Parathyroid adenoma (tissue), 2 donors: ENCODE data around the gene KRTAP12-3.
"Not testable (repeated sequence)": the region's sequence is repeated elsewhere in the genome, so short reads cannot be mapped to it uniquely, and the experiment has no call there.

Source experiments
- H2AFZ ChIP-seq: fragments of 300-600 bp; sonication (generic); one replicate; pipeline ENCODE4 v1.7.0; 2017; ENCODE audit warnings: antibody characterized with exemption, mild to moderate bottlenecking
- H3K27ac ChIP-seq: fragments of 300-600 bp; sonication (generic); one replicate; pipeline ENCODE4 v1.7.0; 2017
- H3K27me3 ChIP-seq: fragments of 300-600 bp; sonication (generic); one replicate; pipeline ENCODE4 v1.7.0; 2017; ENCODE audit warnings: low read length; ENCODE audit not compliant: control insufficient read depth, insufficient read depth
- H3K36me3 ChIP-seq: fragments of 300-600 bp; sonication (generic); one replicate; pipeline ENCODE4 v1.7.0; 2017; ENCODE audit warnings: low read length; ENCODE audit not compliant: control insufficient read depth, insufficient read depth
- H3K4me1 ChIP-seq: fragments of 300-600 bp; sonication (generic); one replicate; pipeline ENCODE4 v1.7.0; 2017; ENCODE audit warnings: control low read depth
- H3K4me2 ChIP-seq: fragments of 300-600 bp; sonication (generic); one replicate; pipeline ENCODE4 v1.7.0; 2017; ENCODE audit warnings: low read length
- H3K4me3 ChIP-seq: fragments of 300-600 bp; sonication (generic); one replicate; pipeline ENCODE4 v1.7.0; 2017; ENCODE audit warnings: low read depth, low read length
- H3K79me2 ChIP-seq: fragments of 300-600 bp; sonication (generic); one replicate; pipeline ENCODE4 v1.7.0; 2017; ENCODE audit warnings: control low read depth
- H3K9ac ChIP-seq: fragments of 300-600 bp; sonication (generic); one replicate; pipeline ENCODE4 v1.7.0; 2017; ENCODE audit warnings: mild to moderate bottlenecking
- H3K9me3 ChIP-seq: fragments of 300-600 bp; sonication (generic); one replicate; pipeline ENCODE4 v1.7.0; 2017; ENCODE audit warnings: low read length; ENCODE audit not compliant: control insufficient read depth
- TF ChIP-seq, protein P1 (sequence below): fragments of 300-600 bp; sonication (generic); IDR thresholded peaks from one replicate; pipeline ENCODE4 v1.7.0; 2017; ENCODE audit warnings: antibody characterized with exemption, mild to moderate bottlenecking
- donor health status: primary hyperparathyroidism.

Gene KRTAP12-3

DNA sequence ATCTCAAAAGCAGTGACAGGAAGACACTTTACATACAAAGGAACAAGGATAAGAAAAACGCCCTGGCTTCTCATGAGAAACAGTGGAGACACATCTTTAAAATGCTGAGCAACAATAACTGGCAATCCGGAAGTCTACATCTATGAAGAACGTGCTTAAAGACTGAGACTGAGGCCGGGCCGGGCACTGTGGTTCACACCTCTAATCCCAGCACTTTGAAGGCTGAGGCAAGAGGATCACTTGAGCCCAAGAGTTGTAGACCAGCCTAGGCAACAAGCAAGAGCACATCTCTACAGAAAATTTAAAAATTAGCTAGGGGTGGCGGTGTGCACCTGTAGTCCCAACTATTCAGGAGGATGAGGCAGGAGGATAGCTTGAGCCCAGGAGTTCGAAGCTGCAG lies 26.3 kb downstream of the KRTAP12-3 start:
- Histone ChIP-seq H3K79me2 (no peaks in the 10 kb centered on the region), H3K9ac (no peak overlapping the region), H3K36me3 (no peaks in the 10 kb centered on the region), H3K4me2 (no peak overlapping the region), H2AFZ (no peak overlapping the region), H3K27ac (no peak overlapping the region), H3K4me1 (no peaks in the 10 kb centered on the region), H3K27me3 (no peaks in the 10 kb centered on the region), H3K9me3 (no peaks in the 10 kb centered on the region), H3K4me3 (no peak overlapping the region)
- TF ChIP-seq, protein P1, sequence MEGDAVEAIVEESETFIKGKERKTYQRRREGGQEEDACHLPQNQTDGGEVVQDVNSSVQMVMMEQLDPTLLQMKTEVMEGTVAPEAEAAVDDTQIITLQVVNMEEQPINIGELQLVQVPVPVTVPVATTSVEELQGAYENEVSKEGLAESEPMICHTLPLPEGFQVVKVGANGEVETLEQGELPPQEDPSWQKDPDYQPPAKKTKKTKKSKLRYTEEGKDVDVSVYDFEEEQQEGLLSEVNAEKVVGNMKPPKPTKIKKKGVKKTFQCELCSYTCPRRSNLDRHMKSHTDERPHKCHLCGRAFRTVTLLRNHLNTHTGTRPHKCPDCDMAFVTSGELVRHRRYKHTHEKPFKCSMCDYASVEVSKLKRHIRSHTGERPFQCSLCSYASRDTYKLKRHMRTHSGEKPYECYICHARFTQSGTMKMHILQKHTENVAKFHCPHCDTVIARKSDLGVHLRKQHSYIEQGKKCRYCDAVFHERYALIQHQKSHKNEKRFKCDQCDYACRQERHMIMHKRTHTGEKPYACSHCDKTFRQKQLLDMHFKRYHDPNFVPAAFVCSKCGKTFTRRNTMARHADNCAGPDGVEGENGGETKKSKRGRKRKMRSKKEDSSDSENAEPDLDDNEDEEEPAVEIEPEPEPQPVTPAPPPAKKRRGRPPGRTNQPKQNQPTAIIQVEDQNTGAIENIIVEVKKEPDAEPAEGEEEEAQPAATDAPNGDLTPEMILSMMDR, result no peak

DNA sequence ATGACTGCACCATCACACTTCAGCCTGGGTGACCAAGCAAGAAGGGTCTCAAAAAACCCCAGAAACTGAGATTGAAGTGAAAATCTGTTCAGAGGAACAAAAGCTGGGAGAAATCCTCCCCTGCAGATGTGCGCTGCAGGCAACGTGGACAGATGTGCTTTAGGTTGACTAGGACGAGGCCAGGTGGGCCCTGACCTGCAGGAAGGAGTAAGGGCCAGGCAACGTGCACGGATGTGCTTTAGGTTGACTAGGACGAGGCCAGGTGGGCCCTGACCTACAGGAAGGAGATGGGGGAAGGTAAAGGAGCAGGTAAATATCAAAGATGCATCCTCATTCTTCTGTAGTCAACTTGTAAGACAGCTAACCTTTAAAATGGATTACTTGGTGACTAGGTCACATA lies 26.8 kb downstream of the KRTAP12-3 start:
- TF ChIP-seq, protein P1, result no peak
- Histone ChIP-seq H3K36me3 (no peaks in the 10 kb centered on the region), H2AFZ (no peak overlapping the region), H3K9ac (no peak overlapping the region), H3K4me2 (no peak overlapping the region), H3K79me2 (no peaks in the 10 kb centered on the region), H3K4me1 (no peaks in the 10 kb centered on the region), H3K27me3 (no peaks in the 10 kb centered on the region), H3K9me3 (no peaks in the 10 kb centered on the region), H3K4me3 (no peak overlapping the region), H3K27ac (no peak overlapping the region)

DNA sequence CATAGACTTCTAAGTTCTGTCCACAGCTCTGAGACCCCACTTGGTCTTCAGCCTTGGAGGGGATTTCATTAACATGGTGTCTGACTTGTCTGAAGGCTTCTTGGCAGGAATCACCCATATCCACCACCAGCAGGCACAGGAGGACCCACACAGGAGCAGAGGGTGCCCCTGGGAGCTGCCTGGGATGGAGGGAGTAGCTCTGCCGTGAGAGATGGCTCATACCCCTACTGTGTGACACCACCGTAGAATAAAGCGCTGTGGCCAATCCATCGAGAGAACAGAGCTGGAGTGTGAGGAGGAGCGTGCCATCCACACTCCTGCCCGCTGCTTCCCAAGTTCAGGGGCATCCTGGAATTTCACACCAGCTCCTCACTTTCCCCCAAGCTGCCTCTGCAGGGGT lies 27.3 kb downstream of the KRTAP12-3 start:
- not testable (repeated sequence) for H3K27ac ChIP-seq, H3K79me2 ChIP-seq, H3K4me2 ChIP-seq, H3K36me3 ChIP-seq, H3K9me3 ChIP-seq, H3K9ac ChIP-seq, H3K27me3 ChIP-seq, H3K4me3 ChIP-seq, H2AFZ ChIP-seq, H3K4me1 ChIP-seq

DNA sequence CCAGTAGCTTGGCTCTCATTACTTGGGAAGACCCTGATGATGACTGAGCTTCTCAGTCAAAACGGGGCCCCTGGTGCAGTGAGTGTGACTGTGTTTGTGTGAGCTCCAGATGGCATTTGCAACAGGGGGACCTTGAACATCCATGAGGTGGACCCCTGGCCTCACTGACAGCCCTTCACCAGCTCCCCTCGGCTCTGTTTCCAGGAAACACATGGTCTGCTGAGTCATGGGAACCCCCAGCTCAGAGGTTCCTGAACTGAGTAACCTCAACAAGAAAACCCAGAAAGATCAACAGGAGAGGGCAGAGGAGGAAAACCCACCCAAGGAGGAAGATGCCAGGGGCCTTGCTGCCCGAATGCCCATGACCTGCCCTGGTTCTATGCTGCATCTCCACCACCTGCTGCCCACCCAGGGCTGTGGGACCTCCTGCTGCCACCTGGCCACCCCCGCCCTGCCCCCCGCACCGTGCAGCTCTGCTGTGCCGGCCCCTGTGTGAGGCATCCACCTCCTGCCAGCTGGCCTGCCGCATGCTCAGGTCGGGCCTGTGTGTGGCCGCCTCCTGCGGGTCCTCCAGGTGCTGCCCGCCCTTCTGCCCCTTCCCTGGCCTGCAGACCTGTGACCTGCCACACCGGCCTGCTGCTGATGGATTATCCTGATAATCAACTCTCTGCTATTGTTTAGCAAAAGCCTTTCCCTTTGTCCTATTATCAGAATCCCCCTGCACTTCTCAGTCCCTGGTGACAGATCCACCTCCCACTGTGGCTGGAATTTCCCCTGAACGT lies 28.5 kb downstream of the KRTAP12-3 start:
- TF ChIP-seq, protein P1, result no peak
- Histone ChIP-seq H2AFZ (no peak overlapping the region), H3K27me3 (no peaks in the 10 kb centered on the region), H3K27ac (no peak overlapping the region), H3K36me3 (no peaks in the 10 kb centered on the region), H3K9ac (no peak overlapping the region), H3K4me3 (no peak overlapping the region), H3K4me1 (no peaks in the 10 kb centered on the region), H3K4me2 (no peak overlapping the region), H3K9me3 (no peaks in the 10 kb centered on the region), H3K79me2 (no peaks in the 10 kb centered on the region)

DNA sequence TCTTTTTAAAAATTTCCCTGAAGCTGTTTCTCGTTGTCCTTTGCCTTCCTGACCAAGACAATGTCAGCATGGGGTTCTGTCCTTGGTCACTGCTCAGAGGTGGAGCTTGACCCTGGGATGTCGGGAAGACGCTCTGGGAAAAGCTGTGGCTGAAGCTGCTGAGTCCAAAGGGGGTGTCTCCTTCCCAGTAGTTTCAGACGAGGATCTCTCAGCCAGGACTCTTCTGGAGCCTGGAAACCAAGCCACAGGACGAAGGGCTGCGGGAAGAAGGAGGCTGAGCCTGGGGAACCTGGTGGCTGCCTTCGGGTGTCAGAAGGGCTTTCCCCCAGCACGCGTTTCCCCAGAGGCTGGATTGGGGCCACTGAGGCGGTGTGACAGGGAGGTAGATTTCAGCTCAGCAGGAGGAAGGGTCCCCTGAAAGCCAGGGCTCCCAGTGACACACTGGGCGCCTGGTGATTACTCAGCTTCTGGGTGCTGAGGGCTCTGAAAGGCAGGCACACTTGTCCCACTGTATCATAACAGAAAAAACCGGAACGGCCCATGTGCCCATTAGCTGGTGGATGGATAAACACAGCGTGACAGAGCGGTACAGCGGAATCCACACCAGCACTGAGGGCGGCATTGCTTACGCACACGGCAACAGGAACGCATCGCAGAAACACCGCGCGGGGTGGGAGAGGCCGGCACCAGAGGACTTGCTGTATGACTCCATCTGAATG lies 29.3 kb downstream of the KRTAP12-3 start:
- no peak overlapping the region for H3K4me3 ChIP-seq
- no peak overlapping the region for H3K27ac ChIP-seq
- H3K79me2 ChIP-seq, result no peaks in the 10 kb centered on the region
- no peaks in the 10 kb centered on the region for H3K4me1 ChIP-seq
- TF ChIP-seq, protein P1, result no peak
- no peak overlapping the region for H2AFZ ChIP-seq
- H3K9ac ChIP-seq, result no peak overlapping the region
- no peaks in the 10 kb centered on the region for H3K27me3 ChIP-seq
- no peaks in the 10 kb centered on the region for H3K36me3 ChIP-seq
- H3K4me2 ChIP-seq, result no peak overlapping the region
- H3K9me3 ChIP-seq, result no peaks in the 10 kb centered on the region
